GDM1 (cell line): ENCODE results near the gene BTAF1.
"Not testable (repeated sequence)": the region's sequence is repeated elsewhere in the genome, so short reads cannot be mapped to it uniquely, and the experiment has no call there.

Experiments
- DNase-seq: peaks from one replicate; lab custom pipeline; 2025; lab: John Stamatoyannopoulos, UW

Gene BTAF1

GRCh38 chr10:91978585-91978984 lies 55.0 kb downstream of the BTAF1 start:
- DNase-seq, result no peak

- DNase-seq, result no peak
Observed at GRCh38 chr10:91980319-91980718, 56.7 kb downstream of the BTAF1 start.

DNA sequence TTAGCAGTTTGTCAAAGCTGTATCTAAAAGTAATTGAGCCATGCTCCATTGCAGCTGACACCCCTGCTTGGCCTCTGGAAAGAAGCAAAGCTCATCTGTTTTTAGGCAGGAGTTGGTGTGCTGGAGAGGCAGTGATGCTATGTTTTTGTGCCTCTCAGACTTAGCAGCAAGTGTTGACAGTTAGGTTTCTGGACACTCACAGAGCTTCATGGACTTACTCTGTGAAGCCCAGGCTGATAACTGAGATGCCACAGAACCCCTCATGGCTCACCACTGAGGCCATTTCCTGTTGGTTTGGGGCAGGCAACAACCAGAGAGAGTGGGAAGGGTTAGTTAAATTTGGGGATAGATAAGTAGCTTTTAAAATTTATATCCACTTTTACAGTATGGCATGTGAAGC lies 59.8 kb downstream of the BTAF1 start:
- no peak for DNase-seq

- DNase-seq, result no peak
Observed at GRCh38 chr10:91987397-91988037, 63.9 kb downstream of the BTAF1 start.

- no peak for DNase-seq
Observed at GRCh38 chr10:91992031-91992430, 68.5 kb downstream of the BTAF1 start.

GRCh38 chr10:91996266-91996665 lies 72.7 kb downstream of the BTAF1 start:
- DNase-seq, result no peak

DNA sequence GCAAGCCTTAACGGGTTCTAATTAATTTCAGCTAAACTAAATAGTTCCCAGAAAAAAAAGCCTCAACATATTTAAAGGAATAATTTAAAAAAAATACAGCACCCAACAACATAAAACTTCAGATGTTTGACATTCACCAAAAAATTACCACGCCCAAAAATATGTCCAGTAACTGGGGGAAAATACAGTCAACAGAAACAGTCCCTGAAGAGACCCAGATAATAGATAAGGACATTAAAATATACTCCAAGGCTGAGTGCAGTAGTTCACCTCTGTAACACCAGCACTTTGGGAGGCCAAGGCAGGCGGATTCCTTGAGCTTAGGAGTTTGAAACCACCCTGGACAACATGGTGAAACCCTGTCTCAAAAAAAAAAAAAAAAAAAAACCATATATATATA lies 78.0 kb downstream of the BTAF1 start:
- DNase-seq, result no peak

- no peak for DNase-seq
Observed at GRCh38 chr10:92001995-92002394, 78.4 kb downstream of the BTAF1 start.

- DNase-seq, result no peak
Observed at GRCh38 chr10:92003258-92003657, 79.7 kb downstream of the BTAF1 start.

DNA sequence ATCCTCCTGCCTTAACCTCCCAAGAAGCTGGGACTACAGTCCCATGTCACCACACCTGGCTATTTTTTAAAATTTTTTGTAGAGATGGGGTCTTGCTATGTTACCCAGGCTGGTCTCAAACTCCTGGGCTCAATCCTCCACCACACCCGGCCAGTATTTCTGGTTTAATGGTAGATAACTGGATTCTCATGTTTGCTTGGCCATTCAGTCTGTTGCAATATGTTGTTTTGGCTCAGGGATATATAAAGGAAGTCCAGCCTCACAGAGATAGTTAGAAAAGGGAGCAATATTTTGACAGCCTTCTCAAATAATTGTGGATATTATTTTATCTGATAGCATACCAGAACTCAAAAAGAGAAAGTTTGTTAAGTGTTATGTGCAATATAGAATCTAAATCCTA lies 82.4 kb downstream of the BTAF1 start:
- no peak for DNase-seq

GRCh38 chr10:92009445-92009844 lies 85.9 kb downstream of the BTAF1 start:
- DNase-seq, result no peak

GRCh38 chr10:92010047-92010735 lies 86.6 kb downstream of the BTAF1 start:
- no peak for DNase-seq

GRCh38 chr10:92011560-92012214 lies 88.1 kb downstream of the BTAF1 start:
- DNase-seq, result no peak

- DNase-seq, result no peak
Observed at GRCh38 chr10:92014620-92015019, 91.0 kb downstream of the BTAF1 start.

DNA sequence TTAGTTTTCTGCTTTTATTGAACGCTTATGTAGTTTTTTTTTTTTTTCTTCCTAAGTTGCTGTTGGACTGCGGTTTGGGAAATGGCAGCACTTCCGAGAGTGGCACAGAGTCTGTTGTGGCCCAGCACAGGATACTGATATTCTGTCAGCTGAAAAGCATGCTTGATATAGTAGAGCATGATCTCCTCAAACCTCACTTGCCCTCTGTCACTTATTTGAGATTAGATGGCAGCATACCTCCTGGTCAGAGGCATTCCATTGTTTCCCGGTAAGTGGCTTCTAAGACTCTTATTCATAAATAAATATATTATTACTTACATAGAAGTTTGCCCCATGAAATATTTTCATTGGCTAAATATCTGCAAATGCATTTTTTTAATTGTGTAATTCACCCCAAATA lies 101.1 kb downstream of the BTAF1 start:
- no peak for DNase-seq

DNA sequence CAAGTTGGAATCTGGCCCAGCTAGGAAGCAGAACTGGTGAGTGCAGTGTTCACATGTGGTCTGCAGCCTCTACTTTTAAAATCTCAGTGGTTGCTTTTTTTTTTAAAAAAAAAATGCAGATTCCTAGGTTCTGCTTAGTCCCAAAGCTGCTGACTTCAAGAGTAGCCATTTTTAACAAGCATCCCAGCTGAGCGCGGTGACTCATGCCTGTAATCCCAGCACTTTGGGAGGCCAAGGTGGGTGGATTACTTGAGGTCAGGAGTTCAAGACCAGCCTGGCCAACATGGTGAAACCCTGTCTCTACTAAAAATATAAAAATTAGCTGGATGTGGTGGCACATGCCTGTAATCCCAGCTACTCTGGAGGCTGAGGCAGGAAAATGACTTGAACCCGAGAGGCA lies 101.8 kb downstream of the BTAF1 start:
- not testable (repeated sequence) for DNase-seq

DNA sequence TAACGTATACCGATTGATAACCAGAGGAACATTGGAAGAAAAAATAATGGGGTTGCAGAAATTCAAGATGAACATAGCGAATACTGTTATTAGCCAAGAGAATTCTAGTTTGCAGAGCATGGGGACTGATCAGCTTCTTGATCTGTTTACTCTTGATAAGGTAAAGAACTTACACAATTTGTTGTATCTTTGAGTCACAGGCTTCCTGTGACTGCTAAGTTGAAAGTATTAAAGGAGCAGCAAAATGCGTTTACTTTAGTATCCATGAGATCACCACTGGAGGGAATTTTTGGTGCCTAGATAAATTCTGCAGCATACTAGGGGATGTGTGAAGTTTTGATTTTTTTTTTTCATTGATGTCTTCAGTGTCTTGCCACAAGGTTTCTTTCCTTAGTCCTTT lies 103.6 kb downstream of the BTAF1 start:
- no peak for DNase-seq

DNA sequence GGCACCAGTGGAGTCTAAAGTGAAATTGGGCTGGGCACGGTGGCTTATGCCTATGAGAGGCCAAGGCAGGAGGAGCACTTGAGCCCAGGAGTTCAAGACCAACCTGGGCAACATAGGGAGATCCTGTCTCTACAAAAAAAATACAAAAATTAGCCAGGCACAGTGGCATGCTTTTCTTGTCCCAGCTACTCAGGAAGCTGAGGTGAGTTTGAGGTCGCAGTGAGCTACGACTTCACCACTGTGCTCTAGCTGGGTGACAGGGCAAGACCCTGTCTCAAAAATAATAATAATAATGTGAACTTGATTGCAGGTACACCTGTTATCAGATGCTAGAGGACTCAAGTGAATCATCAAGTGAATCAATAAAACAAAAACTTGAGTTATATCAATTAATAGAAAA lies 108.0 kb downstream of the BTAF1 start:
- DNase-seq, result no peak

- not testable (repeated sequence) for DNase-seq
Observed at GRCh38 chr10:92033070-92033469, 109.5 kb downstream of the BTAF1 start.

DNA sequence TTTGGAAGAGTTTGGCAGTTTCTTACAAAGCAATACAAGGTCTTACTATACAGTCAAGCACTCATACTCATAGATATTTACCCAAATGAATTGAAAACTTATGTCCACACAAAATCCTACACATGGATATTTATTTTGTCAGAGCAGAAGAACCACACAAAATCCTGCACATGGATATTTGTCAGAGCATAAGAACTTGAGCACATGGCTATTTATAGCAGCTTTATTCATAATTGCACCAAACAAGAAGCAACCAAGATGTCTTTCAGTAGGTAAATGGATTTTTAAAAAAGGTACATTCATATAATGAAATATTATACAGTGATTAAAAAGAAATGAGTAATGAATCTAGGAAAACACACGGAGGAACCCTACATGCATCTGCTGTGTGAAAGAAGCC lies 115.4 kb downstream of the BTAF1 start:
- DNase-seq, result no peak

DNA sequence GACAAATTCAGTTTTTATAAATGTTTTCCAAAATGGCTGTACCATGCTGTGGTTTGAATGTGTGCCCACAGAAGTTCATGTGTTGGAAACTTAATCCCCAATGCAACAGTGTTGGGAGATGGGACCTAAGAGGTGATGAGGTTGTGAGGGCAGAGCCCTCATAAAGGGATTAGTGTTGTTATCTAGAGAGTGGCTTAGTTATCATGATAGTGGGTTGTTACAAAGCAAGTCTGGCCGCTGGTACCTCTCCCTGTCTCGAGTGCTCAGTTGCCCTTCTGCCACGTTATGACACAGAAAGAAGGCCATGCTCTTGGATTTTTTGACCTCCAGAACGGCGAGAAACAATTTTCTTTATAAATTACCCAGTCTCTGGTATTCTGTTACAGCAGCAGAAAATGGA lies 119.0 kb downstream of the BTAF1 start:
- DNase-seq, result no peak

DNA sequence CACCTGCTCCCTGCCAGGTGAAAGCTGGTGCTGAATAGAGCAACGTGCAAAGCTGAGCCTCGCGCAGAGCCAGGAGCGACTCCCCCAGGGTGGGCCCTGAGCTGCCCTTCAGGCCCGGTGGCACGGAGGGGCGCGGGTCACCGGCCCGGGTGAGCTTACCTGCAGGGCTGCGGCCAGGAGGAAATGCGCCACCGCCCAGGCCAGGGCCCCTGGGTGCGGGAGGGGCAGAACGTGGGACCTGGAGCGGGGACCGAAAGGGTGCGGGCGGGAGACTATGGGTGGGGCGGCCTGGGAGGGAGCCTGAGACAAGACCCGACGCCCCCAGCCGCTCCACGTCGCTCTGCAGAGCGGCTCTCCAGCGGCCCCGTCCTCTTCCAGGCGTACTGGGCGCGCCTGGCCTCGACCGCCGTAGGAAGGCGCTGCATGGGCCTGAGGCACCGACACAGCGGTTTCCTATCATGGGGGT lies 122.1 kb downstream of the BTAF1 start:
- DNase-seq, result no peak

- no peak for DNase-seq
Observed at GRCh38 chr10:92047215-92047614, 123.6 kb downstream of the BTAF1 start.
